GM12878 (cell line): Measurements from ENCODE around the gene ITGA8. TPM values are rescaled to one million over a fixed set of nuclear protein-coding genes. Genes with fewer than 3 reads are reported as not detected.

Experiments used
- ATAC-seq: fragments of 200-7000 bp; cut with Tn5 transposase; 3 replicates; pipeline ENCODE4 v1.9.1; 2020; ENCODE audit warnings: mild to moderate bottlenecking, moderate library complexity
- BruUV-seq: library from RNA; stranded (reverse); fragments of 400-500 nt; replicated peaks from 2 replicates; lab custom pipeline; 2021; lab: Mats Ljungman, UMichigan
- CTCF ChIA-PET: fragments of 300-600 bp; sonication (Branson Sonifier 250); formaldehyde crosslinking; extraction: SDS; loops from one replicate; lab custom pipeline; 2021; ENCODE audit warnings: inconsistent platforms; lab: Yijun Ruan, JAX
- POLR2A ChIA-PET: fragments of 350-600 bp; formaldehyde crosslinking; extraction: SDS; loops from one replicate; lab custom pipeline; 2021; ENCODE audit warnings: inconsistent platforms; lab: Charles Lee
- RAD21 ChIA-PET: fragments of 300-600 bp; sonication (Branson Sonifier 250); formaldehyde crosslinking; loops from one replicate; lab custom pipeline; 2023; ENCODE audit warnings: antibody characterized with exemption; ENCODE audit not compliant: unreplicated experiment; lab: Charles Lee
- SMC1A ChIA-PET: fragments of 300-600 bp; sonication (Branson Sonifier 250); formaldehyde crosslinking; loops from one replicate; lab custom pipeline; 2023; ENCODE audit not compliant: unreplicated experiment, uncharacterized antibody; lab: Charles Lee
- DNase-seq: peaks from one replicate; pipeline ENCODE4 v3.0.0-alpha.2; 2011; ENCODE audit warnings: low read depth, low spot score
- FAIRE-seq: peaks from 3 replicates; lab custom pipeline; 2011; peaks lifted over from hg19 to GRCh38; lab: Jason Lieb, UNC
- H2AFZ ChIP-seq: 2 replicates; pipeline ENCODE4 v1.6.0; 2011; ENCODE audit warnings: low read depth, low read length, control low read depth; ENCODE audit not compliant: control insufficient read depth
- H3K27ac ChIP-seq: 2 replicates; pipeline ENCODE4 v1.5.1; 2011; ENCODE audit warnings: control low read depth; ENCODE audit not compliant: control insufficient read depth, insufficient read depth
- H3K27me3 ChIP-seq, 2 experiments: replicated peaks in 1 of 2; 2 replicates each; pipeline versions ENCODE4 v1.6.0 to v1.6.1; 2011; ENCODE audit warnings: low read length in 1 of 2; ENCODE audit not compliant: control insufficient read depth in 2 of 2, insufficient read depth in 2 of 2
- H3K36me3 ChIP-seq, 2 experiments: 2 replicates each; pipeline ENCODE4 v1.5.1; 2011; ENCODE audit warnings: low read length in 1 of 2; ENCODE audit not compliant: control insufficient read depth in 2 of 2, insufficient read depth in 2 of 2
- H3K4me1 ChIP-seq: 2 replicates; pipeline ENCODE4 v1.6.1; 2011; ENCODE audit warnings: mild to moderate bottlenecking, low read length, moderate library complexity, mixed read lengths; ENCODE audit not compliant: control insufficient read depth, insufficient read depth
- H3K4me2 ChIP-seq: 2 replicates; pipeline ENCODE4 v1.6.0; 2011; ENCODE audit warnings: control low read depth; ENCODE audit not compliant: control insufficient read depth, insufficient read depth
- H3K4me3 ChIP-seq: fragments of 200-600 bp; sonication (generic); 2 replicates; pipeline ENCODE4 v1.5.1; 2016
- H3K79me2 ChIP-seq: 2 replicates; pipeline ENCODE4 v1.6.0; 2011; ENCODE audit warnings: low read length; ENCODE audit not compliant: control insufficient read depth, insufficient read depth
- H3K9ac ChIP-seq: 2 replicates; pipeline ENCODE4 v1.8.0; 2011; ENCODE audit warnings: low read length, control low read depth, mixed read lengths; ENCODE audit not compliant: control insufficient read depth, insufficient read depth
- H3K9me3 ChIP-seq: replicated peaks from 3 replicates; pipeline ENCODE4 v1.5.1; 2011; ENCODE audit warnings: mild to moderate bottlenecking, low read length; ENCODE audit not compliant: control insufficient read depth, insufficient read depth
- H4K20me1 ChIP-seq: 2 replicates; pipeline ENCODE4 v1.6.0; 2011; ENCODE audit not compliant: control insufficient read depth, insufficient read depth
- ETV6 ChIP-seq, 2 experiments: fragments of 450-650 bp in 1 of 2; IDR thresholded peaks in 1 of 2; conservative IDR thresholded peaks in 1 of 2; 2 replicates each; pipeline ENCODE4 v1.6.1; 2014; ENCODE audit warnings: antibody characterized with exemption in 1 of 2, borderline replicate concordance in 1 of 2, low read depth in 1 of 2, mild to moderate bottlenecking in 1 of 2, moderate library complexity in 1 of 2
- MTA3 ChIP-seq: IDR thresholded peaks from 2 replicates; pipeline ENCODE4 v1.6.1; 2012; ENCODE audit warnings: low read length, inconsistent platforms, borderline replicate concordance
- MYC ChIP-seq: IDR thresholded peaks from 2 replicates; pipeline ENCODE4 v1.6.1; 2011; ENCODE audit warnings: mild to moderate bottlenecking, low read length, moderate library complexity, inconsistent platforms; ENCODE audit not compliant: insufficient read depth, insufficient replicate concordance, insufficient read length, severe bottlenecking
- NFXL1 ChIP-seq: fragments of 450-650 bp; IDR thresholded peaks from 2 replicates; pipeline ENCODE4 v1.6.1; 2017; ENCODE audit warnings: antibody characterized with exemption, mild to moderate bottlenecking, borderline replicate concordance
- NR2C1 ChIP-seq: fragments of 450-650 bp; IDR thresholded peaks from 2 replicates; pipeline ENCODE4 v1.6.1; 2017; ENCODE audit warnings: antibody characterized with exemption, mild to moderate bottlenecking, moderate library complexity
- RAD21 ChIP-seq: IDR thresholded peaks from 2 replicates; pipeline ENCODE4 v1.6.1; 2011; ENCODE audit warnings: mild to moderate bottlenecking, low read depth, low read length, moderate library complexity; ENCODE audit not compliant: insufficient read depth
- SMC3 ChIP-seq: IDR thresholded peaks from 2 replicates; pipeline ENCODE4 v1.6.1; 2011; ENCODE audit warnings: low read length, improper control_type of control experiment, borderline replicate concordance
- SPI1 ChIP-seq: IDR thresholded peaks from 2 replicates; pipeline ENCODE4 v1.6.1; 2011; ENCODE audit warnings: low read depth, mild to moderate bottlenecking, low read length, moderate library complexity, borderline replicate concordance; ENCODE audit not compliant: insufficient read depth
- YY1 ChIP-seq: IDR thresholded peaks from 2 replicates; pipeline ENCODE4 v1.6.1; 2011; ENCODE audit warnings: low read depth, mild to moderate bottlenecking, low read length
- WGBS: methylation state at CpG from one replicate; pipeline ENCODE4 v1.1.6; 2016; ENCODE audit warnings: low lambda C conversion rate; ENCODE audit not compliant: insufficient replicate concordance, insufficient coverage; ENCODE audit errors: missing lambda C conversion rate; 5-methylcytosine and 5-hydroxymethylcytosine counted together
- in situ Hi-C: fragments of 300-500 bp; cut with MboI; formaldehyde crosslinking; loops from 9 replicates; pipeline ENCODE4 v1.14.3; 2018; ENCODE audit warnings: mixed read lengths
- intact Hi-C: fragments of 100-400 bp; cut with micrococcal nuclease; formaldehyde crosslinking; loops from one replicate; pipeline ENCODE4 v1.14.2; 2022; ENCODE audit not compliant: unreplicated experiment
- polyA plus RNA-seq, 11 experiments: library from polyadenylated mRNA; depleted of rRNA in 4 of 11; unstranded in 6 of 11; stranded (reverse) in 5 of 11; fragments of >200 nt; fragmentation: Nextera tagmentation in 4 of 11; fragmentation: Illumina TruSeq in 1 of 11; extraction: Ambion mirVana in 4 of 11; extraction: Trizol in 1 of 11; gene quantifications; 1 replicate in 1 of 11; 2 replicates in 10 of 11; pipeline versions ENCODE4 v1.2.1 to v1.2.3, GENCODE V29; 2011 to 2016; ENCODE audit warnings: inconsistent platforms in 2 of 11, missing spikeins in 2 of 11, low read depth in 1 of 11
- total RNA-seq, 4 experiments: library from RNA; depleted of rRNA in 3 of 4; stranded (reverse); fragments of >200 nt in 3 of 4; fragmentation: Illumina TruSeq in 1 of 4; extraction: Trizol in 1 of 4; gene quantifications; 2 replicates each; pipeline versions ENCODE4 v1.2.1 to v1.2.3, GENCODE V29; 2013 to 2021
- TF ChIP-seq, protein P1 (sequence below), 3 experiments: IDR thresholded peaks in 2 of 3; conservative IDR thresholded peaks in 1 of 3; 2 replicates each; pipeline ENCODE4 v1.5.1; 2011; ENCODE audit warnings: low read depth in 3 of 3, low read length in 3 of 3, mild to moderate bottlenecking in 3 of 3, control low read depth in 2 of 3, moderate library complexity in 2 of 3, inconsistent platforms in 1 of 3, mixed read lengths in 1 of 3; ENCODE audit not compliant: control insufficient read depth in 2 of 3, insufficient read depth in 1 of 3; ENCODE audit errors: extremely low read depth in 1 of 3

Gene ITGA8
- total and polyA plus RNA-seq, 10 of the 15 experiments (the other 5 are each of a cell fraction or from before 2014, with no cell fraction given): 0.03 TPM; not detected in 9

DNA sequence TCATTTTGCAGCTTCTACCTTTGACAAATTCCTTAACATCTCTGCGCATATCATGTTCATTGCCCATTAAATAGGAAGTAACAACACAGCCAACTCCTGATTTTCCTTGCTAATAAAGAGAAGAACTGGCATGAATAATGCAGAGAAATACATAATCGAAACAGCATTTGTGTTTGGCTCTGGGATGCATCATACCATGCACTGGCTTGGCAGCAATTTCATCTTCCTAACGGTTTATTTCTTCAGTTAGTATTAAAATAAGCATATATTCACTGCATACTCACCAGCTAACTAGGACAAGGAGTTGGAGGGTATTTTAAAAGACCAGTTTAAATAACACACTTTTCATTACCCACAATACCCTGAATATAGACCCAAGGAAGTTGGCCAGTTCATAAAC, 132.5 kb downstream of the ITGA8 start:
- ATAC-seq (no peak), DNase-seq (no peak), FAIRE-seq (no peak)
- H3K9me3 ChIP-seq: no peaks in the 10 kb centered on the region
- H3K4me2 ChIP-seq: no peak overlapping the region
- no peak overlapping the region for H3K27ac ChIP-seq
- H3K9ac ChIP-seq: no peak overlapping the region
- no peaks in the 10 kb centered on the region for H3K79me2 ChIP-seq
- SMC1A ChIA-PET: no interaction called here
- in situ Hi-C loops (no loop called here), intact Hi-C loops (no loop called here)
- no peak overlapping the region for H2AFZ ChIP-seq
- no peak overlapping the region for H3K4me3 ChIP-seq
- 32% methylated on average over 3 of the region's 3 CpGs for WGBS
- POLR2A ChIA-PET: no interaction called here
- H3K36me3 ChIP-seq: no peaks in the 10 kb centered on the region
- BruUV-seq: no TSS peak
- no peak for TF ChIP-seq ETV6 (conservative IDR thresholded peaks at IDR 0.05 in 1 of 2, IDR thresholded peaks at IDR 0.05 in 1 of 2; ENCODE audit: borderline replicate concordance in 1 of 2, low read depth in 1 of 2)
- TF ChIP-seq MYC: no peak
- no peak for TF ChIP-seq NR2C1
- TF ChIP-seq, all 136 proteins: peak for 0
- ChIA-PET CTCF (interaction anchor here (0.9 kb wide), 1 partner anchor 8 kb away, joined by 4 read pairs; no protein-coding TSS in a partner anchor), RAD21 (no interaction called here)
- Histone ChIP-seq H4K20me1 (no peaks in the 10 kb centered on the region), H3K27me3 (no peaks in the 10 kb centered on the region; a peak in 1 of 4 replicates), H3K4me1 (no peaks in the 10 kb centered on the region)

DNA sequence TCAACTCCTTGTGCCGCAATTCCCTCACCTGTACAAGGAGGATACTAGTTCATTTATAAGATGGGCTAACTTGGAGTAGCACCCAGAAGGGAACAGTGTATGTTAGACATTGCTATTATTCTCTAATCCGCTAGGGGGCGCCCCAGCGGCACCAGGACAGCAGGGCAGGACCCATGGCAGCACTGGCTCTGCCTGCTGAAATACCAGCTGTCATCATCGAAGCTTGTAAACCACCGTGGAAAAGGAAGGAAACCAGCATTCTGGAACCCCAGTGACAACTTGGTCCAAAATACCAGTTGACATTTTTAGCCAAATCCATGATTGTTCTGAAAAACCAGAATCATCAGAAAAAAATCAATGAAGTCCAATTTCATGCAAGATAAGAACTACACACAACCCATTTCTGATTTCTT, 134.4 kb downstream of the ITGA8 start:
- no peak for DNase-seq
- CTCF ChIA-PET: interaction anchor here (0.5 to 2.0 kb wide), 9 partner anchors 14 to 317 kb away, joined by 3 to 7 read pairs (median 3); no protein-coding TSS in a partner anchor

More for the DNA sequence above, 134.4 kb downstream of the ITGA8 start:
- peak; percentile 90 for ATAC-seq
- H3K4me1 ChIP-seq: no peaks in the 10 kb centered on the region
- H3K79me2 ChIP-seq: no peaks in the 10 kb centered on the region
- no TSS peak for BruUV-seq
- no peak overlapping the region for H3K4me2 ChIP-seq
- POLR2A ChIA-PET: no interaction called here
- in situ Hi-C loops (no loop called here), intact Hi-C loops (no loop called here)
- no peak overlapping the region for H3K9ac ChIP-seq
- H4K20me1 ChIP-seq: no peaks in the 10 kb centered on the region
- WGBS: 6% methylated on average over 6 of the region's 6 CpGs
- no peak overlapping the region for H3K4me3 ChIP-seq
- RAD21 ChIA-PET: interaction anchor here (0.7 kb wide), 1 partner anchor 182 kb away, joined by 3 read pairs; no protein-coding TSS in a partner anchor
- no peak overlapping the region for H3K27ac ChIP-seq
- H2AFZ ChIP-seq: no peak overlapping the region
- SMC1A ChIA-PET: no interaction called here
- H3K9me3 ChIP-seq: no peaks in the 10 kb centered on the region
- no peaks in the 10 kb centered on the region for H3K36me3 ChIP-seq
- H3K27me3 ChIP-seq: no peaks in the 10 kb centered on the region
- TF ChIP-seq SPI1 (no peak), NFXL1 (no peak), SMC3 (peak; percentile 33; the same call in 1 of the 2 replicates), MTA3 (no peak), YY1 (0 out of 2 replicates have a peak, but pooled peaks have one; percentile 35), RAD21 (peak; percentile 56)
- TF ChIP-seq, protein P1, sequence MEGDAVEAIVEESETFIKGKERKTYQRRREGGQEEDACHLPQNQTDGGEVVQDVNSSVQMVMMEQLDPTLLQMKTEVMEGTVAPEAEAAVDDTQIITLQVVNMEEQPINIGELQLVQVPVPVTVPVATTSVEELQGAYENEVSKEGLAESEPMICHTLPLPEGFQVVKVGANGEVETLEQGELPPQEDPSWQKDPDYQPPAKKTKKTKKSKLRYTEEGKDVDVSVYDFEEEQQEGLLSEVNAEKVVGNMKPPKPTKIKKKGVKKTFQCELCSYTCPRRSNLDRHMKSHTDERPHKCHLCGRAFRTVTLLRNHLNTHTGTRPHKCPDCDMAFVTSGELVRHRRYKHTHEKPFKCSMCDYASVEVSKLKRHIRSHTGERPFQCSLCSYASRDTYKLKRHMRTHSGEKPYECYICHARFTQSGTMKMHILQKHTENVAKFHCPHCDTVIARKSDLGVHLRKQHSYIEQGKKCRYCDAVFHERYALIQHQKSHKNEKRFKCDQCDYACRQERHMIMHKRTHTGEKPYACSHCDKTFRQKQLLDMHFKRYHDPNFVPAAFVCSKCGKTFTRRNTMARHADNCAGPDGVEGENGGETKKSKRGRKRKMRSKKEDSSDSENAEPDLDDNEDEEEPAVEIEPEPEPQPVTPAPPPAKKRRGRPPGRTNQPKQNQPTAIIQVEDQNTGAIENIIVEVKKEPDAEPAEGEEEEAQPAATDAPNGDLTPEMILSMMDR (IDR thresholded peaks at IDR 0.05 in 2 of 3, conservative IDR thresholded peaks at IDR 0.05 in 1 of 3; ENCODE audit: control insufficient read depth in 2 of 3, extremely low read depth in 1 of 3, insufficient read depth in 1 of 3, low read depth in 3 of 3, low read length in 3 of 3): peak; percentile 62 to 73 (median 71)
- TF ChIP-seq, all 136 proteins: peak for 4
- no peak for FAIRE-seq
